HG03175 (cell line): Measurements from ENCODE around the gene EIF4B.
"Not testable (repeated sequence)": the region's sequence is repeated elsewhere in the genome, so short reads cannot be mapped to it uniquely, and the experiment has no call there.

ENCODE experiments used
- ATAC-seq: cut with Tn5 transposase; IDR thresholded peaks from one replicate; pipeline ENCODE4 v1.9.1; 2021; ENCODE audit warnings: mild to moderate bottlenecking, moderate library complexity; ENCODE audit not compliant: unreplicated experiment

EIF4B gene, protein sequence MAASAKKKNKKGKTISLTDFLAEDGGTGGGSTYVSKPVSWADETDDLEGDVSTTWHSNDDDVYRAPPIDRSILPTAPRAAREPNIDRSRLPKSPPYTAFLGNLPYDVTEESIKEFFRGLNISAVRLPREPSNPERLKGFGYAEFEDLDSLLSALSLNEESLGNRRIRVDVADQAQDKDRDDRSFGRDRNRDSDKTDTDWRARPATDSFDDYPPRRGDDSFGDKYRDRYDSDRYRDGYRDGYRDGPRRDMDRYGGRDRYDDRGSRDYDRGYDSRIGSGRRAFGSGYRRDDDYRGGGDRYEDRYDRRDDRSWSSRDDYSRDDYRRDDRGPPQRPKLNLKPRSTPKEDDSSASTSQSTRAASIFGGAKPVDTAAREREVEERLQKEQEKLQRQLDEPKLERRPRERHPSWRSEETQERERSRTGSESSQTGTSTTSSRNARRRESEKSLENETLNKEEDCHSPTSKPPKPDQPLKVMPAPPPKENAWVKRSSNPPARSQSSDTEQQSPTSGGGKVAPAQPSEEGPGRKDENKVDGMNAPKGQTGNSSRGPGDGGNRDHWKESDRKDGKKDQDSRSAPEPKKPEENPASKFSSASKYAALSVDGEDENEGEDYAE

DNA sequence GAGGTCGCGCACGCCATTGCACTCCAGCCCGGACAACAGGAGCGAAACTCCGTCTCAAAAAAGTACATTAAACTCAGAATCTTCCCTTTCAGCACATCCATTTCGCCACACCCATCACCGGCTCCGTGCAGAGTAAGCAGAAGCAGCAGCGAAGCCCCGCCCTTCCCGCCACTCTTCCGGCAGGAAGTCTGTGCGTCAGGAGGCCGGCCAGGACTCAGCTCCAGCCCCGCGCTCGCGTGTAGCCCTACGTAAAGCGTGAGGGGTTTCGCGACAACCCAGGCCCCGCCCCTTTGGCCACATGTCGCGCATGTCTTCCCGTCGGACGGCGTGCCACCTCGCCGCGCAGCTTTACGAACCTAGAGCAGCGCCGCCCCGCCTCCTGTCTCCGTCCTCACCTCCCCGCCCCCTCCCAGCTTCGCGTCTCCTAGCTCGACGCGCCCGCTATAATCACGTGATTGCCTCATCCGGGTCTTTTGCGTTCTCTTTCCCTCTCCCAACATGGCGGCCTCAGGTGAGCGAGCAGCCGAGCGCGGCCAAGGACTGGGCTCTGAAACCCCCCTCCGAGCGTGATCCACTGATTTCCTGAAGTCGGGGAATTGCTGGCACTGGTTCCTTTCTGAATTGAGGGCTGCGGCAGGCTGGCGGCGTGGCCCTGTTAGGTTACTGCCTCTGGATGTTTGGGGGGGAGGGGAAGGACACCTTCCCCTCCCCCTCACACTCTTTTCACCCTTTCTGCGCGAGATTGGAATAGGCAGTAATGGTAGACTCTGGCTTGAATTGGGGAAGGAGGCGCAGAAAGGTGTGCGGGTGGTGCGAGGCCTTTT lies at the start of gene EIF4B:
Gene EIF4B (plus strand): TSS at position 471 of the 824 bp plus-strand sequence. CDS start 28 bp downstream, at position 499.
- peak; percentile 91 for ATAC-seq

GRCh38 chr12:52956987-52957386 lies 49.3 kb upstream of the EIF4B start:
- no peak for ATAC-seq

DNA sequence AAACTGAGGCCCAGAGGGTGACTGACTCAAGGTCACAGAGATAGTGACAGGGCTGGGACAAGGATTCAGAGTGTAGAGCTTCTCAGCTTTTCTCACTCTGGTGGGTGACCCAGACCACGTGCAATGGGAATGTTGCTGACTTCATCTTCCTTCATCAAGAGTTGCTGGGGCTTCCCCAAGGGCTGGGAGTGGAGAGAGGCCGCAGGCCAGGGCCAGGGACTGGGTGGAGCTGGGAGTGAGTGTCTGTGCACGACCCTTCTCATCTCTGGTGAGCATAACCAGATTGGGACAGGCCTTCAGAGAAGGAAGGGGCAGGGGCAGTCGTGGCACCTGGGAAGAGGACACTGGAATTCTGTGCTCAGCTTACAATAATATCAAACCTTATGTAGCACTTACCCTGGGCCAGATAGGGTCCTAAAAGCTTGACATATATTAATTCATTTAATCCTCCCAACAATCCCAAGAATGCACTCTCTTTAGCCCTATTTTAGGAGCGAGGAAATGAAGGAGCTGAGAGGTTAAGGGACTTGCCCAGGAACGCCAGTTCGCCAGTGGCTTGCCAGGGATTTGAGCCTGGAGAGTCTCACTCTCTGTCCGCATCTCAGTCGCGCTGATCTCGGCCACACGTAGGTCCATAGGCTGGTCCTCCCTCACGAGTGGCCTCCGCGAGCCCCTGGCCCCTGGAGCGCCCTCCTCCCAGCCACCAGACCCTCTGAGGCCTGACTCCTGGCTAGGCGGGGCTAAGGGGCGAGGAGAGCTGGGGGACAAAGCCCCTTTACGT lies 41.5 kb upstream of the EIF4B start:
- no peak for ATAC-seq

GRCh38 chr12:52965337-52965731 lies 40.9 kb upstream of the EIF4B start:
- ATAC-seq, result no peak

DNA sequence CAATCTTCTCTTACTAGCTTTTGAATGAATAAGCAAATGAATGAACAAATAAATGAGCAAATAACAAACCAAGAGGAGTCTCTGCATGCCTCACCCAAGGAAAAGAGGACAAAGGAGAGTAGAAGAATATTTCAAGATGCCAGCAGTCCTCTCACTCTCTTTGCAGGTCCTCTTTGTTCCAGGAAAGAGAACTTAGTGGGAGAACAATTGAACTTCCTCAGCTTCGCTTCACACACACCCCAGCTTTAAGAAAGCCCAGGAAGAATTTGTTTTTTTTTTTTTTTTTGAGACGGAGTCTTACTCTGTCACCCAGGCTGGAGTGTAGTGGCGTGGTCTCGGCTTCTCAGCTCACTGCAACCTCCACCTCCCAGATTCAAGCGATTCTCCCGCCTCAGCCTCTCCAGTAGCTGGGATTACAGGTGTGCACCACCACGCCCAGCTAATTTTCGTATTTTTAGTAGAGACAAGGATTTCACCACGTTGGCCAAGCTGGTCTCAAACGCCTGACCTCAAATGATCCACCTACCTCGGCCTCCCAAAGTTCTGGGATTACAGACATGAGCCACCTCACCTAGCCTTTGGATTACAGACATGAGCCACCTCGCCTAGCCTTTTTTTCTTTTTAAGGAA lies 37.0 kb upstream of the EIF4B start:
- no peak for ATAC-seq

- ATAC-seq, result no peak
Observed at GRCh38 chr12:52969828-52970569, 36.3 kb upstream of the EIF4B start.

- no peak for ATAC-seq
Observed at GRCh38 chr12:52971679-52972329, 34.5 kb upstream of the EIF4B start.

DNA sequence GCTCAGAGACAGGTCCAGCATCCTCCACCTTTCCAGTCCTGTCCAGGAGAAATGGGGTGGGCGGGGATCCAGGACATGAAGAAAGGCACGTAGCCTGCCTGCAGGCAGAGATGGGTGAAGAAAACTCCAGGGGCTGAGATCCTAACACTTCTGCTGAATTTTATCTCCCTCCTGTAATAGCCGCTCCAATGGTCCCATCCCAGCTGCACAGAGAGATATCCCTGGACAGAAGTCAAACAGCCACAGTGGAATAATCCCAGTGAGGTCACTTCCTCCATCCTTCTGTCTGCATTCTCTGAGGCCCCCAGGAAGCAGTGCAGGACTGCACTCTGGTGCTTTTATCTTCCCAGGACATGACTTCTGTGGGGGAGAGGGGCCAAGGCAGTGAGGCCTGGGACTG lies 31.1 kb upstream of the EIF4B start:
- ATAC-seq, result no peak

DNA sequence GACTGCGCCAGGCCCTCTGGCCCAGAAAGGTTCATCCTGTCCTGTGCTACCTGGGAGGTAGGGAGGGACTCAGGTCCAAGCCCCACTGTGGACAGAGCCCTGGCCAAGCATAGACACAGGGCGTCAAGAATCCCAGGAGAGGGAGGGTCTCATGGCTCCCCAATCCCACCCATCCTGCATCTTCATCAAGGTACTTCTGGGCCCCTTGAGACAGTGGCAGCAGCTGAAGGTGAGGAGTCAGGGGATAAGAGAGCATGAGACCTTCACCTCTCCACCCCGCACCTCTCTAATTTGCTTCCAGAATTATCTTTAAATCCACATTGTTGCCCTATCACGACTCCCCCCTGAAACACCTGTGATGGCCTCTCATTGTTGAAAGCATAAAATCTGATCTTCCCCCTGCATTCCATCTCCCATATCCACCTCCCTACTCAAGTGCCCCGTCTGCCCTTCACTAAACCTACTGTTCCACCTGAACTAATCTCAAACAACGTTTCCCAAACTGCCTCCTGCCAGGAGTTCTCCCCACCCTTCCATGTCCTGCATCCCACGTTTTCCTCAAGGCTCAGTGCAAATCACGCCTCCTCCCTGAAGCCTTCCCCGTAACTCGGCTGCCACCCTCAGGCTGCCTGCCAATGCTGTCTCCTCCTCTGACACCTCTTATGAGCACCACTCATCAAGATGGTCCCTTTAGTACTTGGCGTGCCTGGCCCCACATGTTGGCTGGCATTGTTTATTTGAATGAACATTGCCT lies 30.3 kb upstream of the EIF4B start:
- ATAC-seq, result no peak

DNA sequence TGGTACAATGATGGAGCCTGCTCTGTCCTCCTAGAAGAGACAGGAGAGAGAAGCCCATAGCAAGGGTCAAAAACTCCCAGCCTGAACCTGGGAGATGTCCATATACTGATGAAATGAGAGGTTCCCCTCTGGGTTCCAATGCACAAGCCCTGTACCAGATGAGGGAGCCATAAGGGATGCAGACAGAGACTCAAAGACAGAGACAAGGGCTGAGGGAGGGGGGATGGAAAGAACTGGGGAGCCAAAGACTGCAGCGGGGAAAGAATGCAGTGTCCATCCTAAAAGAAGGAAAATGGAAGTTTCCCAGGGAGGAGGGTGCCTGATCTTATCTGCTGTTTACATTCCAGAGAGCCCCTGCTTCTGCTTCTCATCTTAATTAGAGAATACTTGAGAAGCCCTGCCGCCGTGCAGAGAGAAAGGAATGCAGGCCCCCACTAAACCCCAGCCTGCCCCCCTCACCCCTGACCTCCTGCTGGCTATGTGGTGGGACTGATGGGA lies 29.6 kb upstream of the EIF4B start:
- no peak for ATAC-seq

- ATAC-seq, result no peak
Observed at GRCh38 chr12:52977170-52977569, 29.1 kb upstream of the EIF4B start.

DNA sequence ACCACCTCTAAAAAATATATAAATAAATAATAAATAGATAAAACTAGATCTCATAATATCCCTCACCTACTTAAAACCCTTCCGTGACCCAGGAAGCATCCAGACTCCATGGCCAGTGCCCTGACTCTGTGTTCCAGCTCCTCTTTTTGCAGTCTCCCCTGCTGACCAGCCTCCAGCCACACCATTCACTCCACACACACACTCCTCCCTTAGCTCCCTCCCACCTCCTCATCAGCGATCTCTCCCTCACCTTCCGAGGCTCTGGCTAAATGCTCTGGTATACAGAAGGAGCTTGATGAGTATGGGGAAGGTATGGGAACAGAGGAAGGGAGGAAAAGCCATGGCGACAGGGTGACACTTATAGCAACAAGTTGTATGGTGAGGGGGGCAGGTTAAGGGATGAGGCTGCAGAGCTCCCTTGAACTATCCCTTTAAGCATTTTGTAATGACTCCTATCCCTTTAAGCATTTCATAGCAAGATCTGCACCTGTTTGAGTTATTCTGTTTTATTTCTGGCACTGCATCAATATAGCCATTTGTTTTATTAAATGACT lies 26.1 kb upstream of the EIF4B start:
- ATAC-seq, result no peak

GRCh38 chr12:52980650-52981423 lies 25.4 kb upstream of the EIF4B start:
- peak; percentile 79 for ATAC-seq

- no peak for ATAC-seq
Observed at GRCh38 chr12:52984136-52984535, 22.1 kb upstream of the EIF4B start.

DNA sequence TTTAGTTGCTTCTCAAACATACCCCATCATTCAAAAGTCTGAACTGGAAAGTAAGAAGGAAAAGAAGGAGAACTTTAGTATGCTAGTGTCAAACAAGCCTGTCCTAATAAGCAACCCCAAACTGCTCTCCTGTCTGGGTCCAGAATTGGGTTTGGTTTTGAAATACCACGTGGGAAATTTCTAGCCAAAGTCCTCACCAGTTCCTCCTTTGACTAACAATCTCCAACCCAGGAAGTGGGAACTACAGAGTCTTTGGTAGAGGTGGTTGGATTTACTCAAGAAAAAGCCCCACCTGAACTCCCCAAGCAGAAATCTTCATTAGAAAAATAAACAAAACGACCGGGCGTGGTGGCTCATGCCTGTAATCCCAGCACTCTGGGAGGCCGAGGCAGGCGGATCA lies 17.4 kb upstream of the EIF4B start:
- ATAC-seq, result no peak

DNA sequence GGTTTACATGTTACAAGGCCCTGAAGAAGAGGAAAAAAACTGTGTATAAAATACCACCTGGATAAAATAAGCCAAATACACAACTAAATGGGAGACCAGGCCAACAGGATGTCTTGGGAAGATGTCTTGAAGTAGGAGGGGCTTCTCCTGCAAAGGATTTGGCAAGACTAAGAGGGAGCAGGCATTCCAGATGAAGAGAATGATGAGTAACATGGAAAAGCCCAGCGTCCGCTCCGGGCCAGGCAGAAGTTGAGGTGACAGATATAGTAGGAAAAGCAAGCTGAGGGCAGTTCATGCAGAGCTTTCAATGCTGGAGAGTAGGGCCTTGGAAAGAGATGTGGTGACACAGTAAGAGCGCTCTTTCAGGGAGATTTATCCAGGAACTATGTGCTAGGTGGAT lies 16.1 kb upstream of the EIF4B start:
- ATAC-seq, result no peak

GRCh38 chr12:52992240-52992639 lies 14.0 kb upstream of the EIF4B start:
- not testable (repeated sequence) for ATAC-seq
